Epithelial cell of esophagus (primary cell): Measurements from ENCODE around the gene CADM3.

ENCODE experiments used
- DNase-seq: peaks from one replicate; pipeline ENCODE4 v3.0.0; 2010; ENCODE audit warnings: low read depth
- H3K4me3 ChIP-seq: 2 replicates; pipeline ENCODE4 v1.5.1; 2011; ENCODE audit warnings: mild to moderate bottlenecking, low read length, control low read depth
- TF ChIP-seq, protein P1 (sequence below): IDR thresholded peaks from 2 replicates; pipeline ENCODE4 v1.5.1; 2011; ENCODE audit warnings: low read depth, mild to moderate bottlenecking, low read length, control low read depth, inconsistent platforms; ENCODE audit not compliant: insufficient read depth; ENCODE audit errors: missing control alignments

The CADM3 gene

DNA sequence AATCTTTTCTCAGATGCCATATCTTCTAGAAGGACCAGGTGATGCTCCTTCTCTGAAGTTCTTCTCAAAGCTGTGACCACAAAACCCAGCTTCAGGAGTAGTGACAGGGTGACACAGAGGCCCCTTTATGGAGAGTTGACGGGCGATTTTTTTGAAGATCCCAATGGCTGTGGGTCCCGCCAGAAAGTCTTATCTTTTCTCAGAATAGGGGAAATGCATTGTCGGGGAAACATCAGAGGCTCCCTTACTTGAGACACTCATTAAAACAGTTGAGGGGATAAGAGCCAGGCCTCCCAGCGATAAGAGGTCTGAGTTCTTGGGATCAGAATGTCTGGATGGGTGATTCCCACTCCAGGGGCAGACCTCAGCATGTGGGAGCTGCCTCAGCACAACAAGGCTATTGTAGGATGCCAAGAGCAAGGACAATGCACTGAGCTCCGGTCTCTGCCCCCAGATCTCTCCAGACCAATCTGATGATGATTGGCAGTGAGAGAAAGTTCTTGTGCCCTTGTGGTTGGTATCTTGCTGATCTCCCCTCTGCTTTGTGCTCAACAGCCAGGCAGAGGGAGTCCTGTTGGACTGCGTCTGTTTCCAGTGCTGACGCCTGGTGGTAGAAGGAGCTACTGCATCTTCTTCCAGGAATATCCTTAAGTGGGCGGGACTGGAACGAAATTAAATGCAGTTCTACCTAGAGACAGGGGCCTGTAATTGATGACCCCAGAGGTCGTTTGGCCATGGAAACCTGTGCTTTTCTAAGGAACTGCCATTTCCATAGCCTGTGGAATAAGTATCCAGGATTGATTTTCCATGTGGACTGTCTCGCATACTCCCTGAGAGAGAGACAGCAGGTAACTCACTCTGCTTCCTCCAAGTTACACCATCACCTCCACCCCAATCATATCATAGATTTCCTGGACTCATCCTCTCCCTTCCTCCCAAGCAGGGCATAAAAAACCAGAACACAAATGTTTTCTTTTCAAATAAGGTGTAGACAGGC, 26.4 kb downstream of the CADM3 start:
- DNase-seq: peak; percentile 80
- TF ChIP-seq, protein P1, sequence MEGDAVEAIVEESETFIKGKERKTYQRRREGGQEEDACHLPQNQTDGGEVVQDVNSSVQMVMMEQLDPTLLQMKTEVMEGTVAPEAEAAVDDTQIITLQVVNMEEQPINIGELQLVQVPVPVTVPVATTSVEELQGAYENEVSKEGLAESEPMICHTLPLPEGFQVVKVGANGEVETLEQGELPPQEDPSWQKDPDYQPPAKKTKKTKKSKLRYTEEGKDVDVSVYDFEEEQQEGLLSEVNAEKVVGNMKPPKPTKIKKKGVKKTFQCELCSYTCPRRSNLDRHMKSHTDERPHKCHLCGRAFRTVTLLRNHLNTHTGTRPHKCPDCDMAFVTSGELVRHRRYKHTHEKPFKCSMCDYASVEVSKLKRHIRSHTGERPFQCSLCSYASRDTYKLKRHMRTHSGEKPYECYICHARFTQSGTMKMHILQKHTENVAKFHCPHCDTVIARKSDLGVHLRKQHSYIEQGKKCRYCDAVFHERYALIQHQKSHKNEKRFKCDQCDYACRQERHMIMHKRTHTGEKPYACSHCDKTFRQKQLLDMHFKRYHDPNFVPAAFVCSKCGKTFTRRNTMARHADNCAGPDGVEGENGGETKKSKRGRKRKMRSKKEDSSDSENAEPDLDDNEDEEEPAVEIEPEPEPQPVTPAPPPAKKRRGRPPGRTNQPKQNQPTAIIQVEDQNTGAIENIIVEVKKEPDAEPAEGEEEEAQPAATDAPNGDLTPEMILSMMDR: peak; percentile 96
- no peak overlapping the region for H3K4me3 ChIP-seq

DNA sequence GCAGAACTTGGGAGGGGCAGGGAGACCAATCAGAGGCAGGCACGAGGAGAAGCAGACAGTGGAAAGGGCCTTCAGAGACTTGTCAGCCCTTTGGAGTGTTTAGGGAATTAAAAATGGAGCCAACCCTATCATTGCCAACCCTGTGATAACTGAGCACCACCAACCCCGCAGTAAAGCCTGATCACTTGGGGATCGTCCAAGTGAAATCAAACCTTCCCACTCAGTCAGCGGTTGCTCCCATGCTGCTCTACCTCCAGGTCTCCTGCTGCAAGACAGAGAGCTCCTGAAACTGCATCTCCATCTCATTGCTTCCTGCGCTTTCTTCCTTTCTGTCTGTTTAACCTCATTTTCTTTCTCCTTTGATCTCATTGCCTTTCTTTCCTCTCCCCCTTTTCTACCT, 28.5 kb downstream of the CADM3 start:
- DNase-seq: no peak
- TF ChIP-seq, protein P1: no peak
- no peak overlapping the region for H3K4me3 ChIP-seq

DNA sequence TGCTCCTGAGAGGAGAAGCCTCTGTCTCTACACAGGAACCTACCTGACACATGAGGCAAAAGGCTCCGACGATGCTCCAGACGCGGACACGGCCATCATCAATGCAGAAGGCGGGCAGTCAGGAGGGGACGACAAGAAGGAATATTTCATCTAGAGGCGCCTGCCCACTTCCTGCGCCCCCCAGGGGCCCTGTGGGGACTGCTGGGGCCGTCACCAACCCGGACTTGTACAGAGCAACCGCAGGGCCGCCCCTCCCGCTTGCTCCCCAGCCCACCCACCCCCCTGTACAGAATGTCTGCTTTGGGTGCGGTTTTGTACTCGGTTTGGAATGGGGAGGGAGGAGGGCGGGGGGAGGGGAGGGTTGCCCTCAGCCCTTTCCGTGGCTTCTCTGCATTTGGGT, 29.4 kb downstream of the CADM3 start:
- TF ChIP-seq, protein P1: no peak
- DNase-seq: no peak
- no peak overlapping the region for H3K4me3 ChIP-seq

DNA sequence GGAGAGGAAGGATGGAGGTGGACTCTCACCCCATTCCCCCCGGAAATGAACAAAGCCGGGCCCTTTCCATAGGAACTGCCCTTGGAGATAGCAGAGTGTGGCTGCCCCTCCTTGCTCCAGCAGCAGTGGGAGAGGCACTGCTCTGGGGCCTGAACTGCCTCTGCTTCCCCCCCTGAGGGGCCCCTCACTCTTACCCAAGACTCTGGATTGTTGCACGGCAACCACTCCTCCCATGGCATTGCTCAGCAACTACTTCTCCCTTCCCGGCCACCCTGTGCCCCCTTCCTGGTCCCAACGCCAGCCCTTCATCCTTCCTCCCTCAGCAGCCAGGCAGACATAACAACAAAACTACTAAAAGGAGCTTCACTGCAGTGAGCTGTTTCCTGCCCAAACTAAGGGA, 30.2 kb downstream of the CADM3 start:
- TF ChIP-seq, protein P1: no peak
- H3K4me3 ChIP-seq: no peak overlapping the region
- DNase-seq: no peak

DNA sequence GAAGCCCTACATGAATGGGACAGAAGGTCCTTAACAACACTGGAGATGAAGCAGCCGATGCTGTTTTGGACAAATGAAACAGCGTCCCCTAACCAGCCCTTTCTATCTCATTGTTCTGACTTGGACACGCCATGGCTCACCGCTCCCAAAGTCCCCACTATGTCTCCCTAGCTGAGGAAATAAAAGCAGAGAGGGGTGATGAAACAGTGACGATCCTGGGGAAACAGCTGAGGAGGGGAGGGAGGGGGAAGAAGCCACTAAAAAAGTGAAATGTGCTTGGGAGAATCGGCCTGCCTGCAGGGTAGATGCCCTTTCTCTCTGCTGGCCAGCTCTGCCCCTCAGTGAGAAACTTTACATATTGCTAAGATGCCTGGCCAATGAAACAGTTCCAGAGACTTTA, 32.2 kb downstream of the CADM3 start:
- TF ChIP-seq, protein P1: no peak
- no peak overlapping the region for H3K4me3 ChIP-seq
- DNase-seq: no peak

DNA sequence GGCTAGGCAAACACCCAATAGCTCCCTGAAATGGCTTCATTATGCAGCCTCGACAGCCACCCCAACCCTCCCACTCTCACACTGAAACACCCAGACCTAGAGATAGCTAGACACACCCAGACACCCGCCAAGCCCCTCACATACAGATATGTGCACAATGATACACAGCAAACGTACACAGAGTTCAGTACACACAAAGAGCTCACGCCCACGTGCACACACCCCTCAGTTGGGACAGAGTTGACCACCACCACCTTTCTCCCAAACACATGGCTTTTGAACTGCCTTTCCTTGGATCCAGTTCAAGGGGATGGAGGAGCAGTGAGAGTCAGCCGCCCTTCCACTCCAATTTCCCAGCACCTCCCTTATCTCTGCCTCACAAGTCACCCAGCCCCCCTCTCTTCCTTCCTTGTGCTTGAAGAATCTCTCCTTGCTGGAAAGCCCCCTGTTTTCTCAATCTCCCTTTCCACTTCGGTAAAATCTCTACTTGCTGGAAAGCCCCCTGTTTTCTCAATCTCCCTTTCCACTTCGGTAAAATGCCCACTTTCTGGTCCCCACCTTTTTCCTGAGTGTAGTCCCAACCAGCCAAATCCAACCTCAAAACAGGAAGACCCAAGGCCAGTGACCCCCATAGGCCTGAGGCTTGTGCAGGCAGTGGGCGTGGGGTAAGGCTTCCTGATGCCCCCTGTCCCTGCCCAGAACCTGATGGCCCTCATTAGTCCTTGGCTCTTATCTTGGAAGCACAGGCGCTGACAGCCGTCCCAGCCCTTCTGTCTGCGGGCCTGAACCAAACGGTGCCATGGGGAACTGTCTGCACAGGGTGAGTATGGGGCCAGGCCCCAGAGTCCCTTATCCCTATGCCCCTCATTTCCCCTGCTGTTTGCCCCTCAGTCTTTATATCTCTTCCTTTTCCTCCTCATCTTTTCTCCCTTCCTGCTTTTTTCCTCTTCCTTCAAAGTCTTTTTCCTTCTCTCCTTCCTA, 33.0 kb downstream of the CADM3 start, which contains the start of gene ACKR1:
Gene ACKR1, plus strand, starts transcription at position 715 of the 981 bp plus-strand sequence. Its CDS starts 85 bp downstream, at position 800.
- TF ChIP-seq, protein P1: no peak
- H3K4me3 ChIP-seq: no peak within 1 kb of the TSS
- no peak for DNase-seq
